ENCODE measurements around the gene IBTK.

Gene IBTK

DNA sequence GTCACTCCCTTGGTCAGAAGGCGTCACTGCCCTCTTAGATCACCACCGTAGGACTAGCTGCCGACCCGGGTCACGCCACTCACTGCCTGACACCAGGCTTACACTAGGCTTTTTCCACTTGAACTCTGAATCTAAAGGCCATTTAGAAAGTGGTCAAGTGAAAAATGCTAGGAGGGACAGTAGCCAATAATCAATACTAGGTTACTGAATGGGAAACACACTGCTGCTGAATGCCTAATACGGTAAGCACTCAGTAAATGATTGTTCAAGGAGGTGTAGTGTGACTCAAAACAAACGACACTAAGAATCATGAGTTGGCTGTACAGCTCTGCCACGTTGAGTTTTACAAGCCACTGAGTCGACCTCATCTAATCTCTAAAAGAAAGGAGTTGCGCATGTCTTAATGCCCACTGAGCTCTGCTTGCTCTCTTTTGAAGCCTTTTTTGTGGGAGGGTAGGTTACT, 760 bp upstream of the IBTK start:
- Histone ChIP-seq H3K9me3 (ENCODE audit: insufficient read depth, low read length) (no peaks in the 10 kb centered on the region), H3K79me2 (ENCODE audit: insufficient read depth, low read length) (peaks cover 42% of the 10 kb centered on the region), H3K9ac (ENCODE audit: low read length) (peak overlapping the region; percentile 92), H2AFZ (ENCODE audit: low read depth, low read length, severe bottlenecking) (peak overlapping the region; percentile 97), H3K36me3 (ENCODE audit: low read length) (0 out of 2 replicates have a peak, but pooled peaks cover 7% of the 10 kb centered on the region), H3K4me2 (ENCODE audit: low read depth, low read length, poor library complexity, severe bottlenecking) (peak overlapping the region; percentile 93), H3K9me2 (replicated peaks; ENCODE audit: insufficient read depth, low read length) (no peaks in the 10 kb centered on the region), H3K27ac (ENCODE audit: low read depth, low read length) (no peak overlapping the region), H3F3A (ENCODE audit: insufficient read depth) (no peaks in the 10 kb centered on the region; the same call in 1 of the 2 replicates), H4K20me1 (ENCODE audit: low read depth, low read length) (no peaks in the 10 kb centered on the region), H3K4me3 (ENCODE audit: insufficient read depth, low read length, poor library complexity, severe bottlenecking) (peak overlapping the region; percentile 95), H3K27me3 (ENCODE audit: low read length) (no peaks in the 10 kb centered on the region)
- TF ChIP-seq EZH2phosphoT487 (conservative IDR thresholded peaks at IDR 0.05; ENCODE audit: low read length), result no peak
- TF ChIP-seq, protein P1, sequence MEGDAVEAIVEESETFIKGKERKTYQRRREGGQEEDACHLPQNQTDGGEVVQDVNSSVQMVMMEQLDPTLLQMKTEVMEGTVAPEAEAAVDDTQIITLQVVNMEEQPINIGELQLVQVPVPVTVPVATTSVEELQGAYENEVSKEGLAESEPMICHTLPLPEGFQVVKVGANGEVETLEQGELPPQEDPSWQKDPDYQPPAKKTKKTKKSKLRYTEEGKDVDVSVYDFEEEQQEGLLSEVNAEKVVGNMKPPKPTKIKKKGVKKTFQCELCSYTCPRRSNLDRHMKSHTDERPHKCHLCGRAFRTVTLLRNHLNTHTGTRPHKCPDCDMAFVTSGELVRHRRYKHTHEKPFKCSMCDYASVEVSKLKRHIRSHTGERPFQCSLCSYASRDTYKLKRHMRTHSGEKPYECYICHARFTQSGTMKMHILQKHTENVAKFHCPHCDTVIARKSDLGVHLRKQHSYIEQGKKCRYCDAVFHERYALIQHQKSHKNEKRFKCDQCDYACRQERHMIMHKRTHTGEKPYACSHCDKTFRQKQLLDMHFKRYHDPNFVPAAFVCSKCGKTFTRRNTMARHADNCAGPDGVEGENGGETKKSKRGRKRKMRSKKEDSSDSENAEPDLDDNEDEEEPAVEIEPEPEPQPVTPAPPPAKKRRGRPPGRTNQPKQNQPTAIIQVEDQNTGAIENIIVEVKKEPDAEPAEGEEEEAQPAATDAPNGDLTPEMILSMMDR (IDR thresholded peaks at IDR 0.05; ENCODE audit: insufficient read depth, low read length, poor library complexity, severe bottlenecking), result no peak

DNA sequence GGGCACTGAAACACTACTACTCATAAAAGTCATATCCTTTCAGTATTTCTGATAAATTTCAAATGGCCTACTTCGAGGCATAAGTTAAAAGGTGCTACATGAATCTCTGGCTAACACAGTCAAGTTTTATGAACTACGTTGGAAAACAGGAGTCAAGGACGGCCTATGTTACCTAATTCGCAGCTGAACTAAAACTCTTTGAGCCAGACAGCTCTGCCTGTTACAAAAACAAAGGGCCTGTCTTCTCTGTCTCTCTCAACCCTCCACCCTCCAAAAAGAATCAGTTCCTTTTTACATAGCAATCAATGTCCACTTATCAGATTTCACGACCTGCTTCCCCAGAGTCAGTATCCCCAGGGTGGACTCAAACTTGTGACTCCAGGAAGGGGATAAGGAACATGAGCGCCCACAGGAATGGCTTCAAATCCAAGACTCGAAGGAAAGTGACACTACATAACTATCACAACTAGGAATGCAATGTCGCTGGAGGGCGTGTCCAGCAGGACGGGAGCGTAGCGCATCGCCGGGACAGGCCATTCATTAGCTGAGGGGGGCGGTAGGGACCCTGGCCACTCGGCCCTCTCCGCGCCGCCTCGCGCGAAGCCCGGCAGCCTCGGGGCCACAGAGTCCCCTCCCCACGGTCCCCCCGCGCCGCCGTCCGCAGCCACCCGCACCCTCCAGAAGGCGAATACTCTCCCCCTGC, 591 bp downstream of the IBTK start:
- H3F3A ChIP-seq (ENCODE audit: insufficient read depth), result no peaks in the 10 kb centered on the region; the same call in 1 of the 2 replicates
- TF ChIP-seq EZH2phosphoT487 (conservative IDR thresholded peaks at IDR 0.05; ENCODE audit: low read length), result no peak
- TF ChIP-seq, protein P1 (IDR thresholded peaks at IDR 0.05; ENCODE audit: insufficient read depth, low read length, poor library complexity, severe bottlenecking), result no peak
- H3K79me2 ChIP-seq (ENCODE audit: insufficient read depth, low read length), result peaks cover 54% of the 10 kb centered on the region
- H3K4me3 ChIP-seq (ENCODE audit: insufficient read depth, low read length, poor library complexity, severe bottlenecking), result peak overlapping the region; percentile 95
- no peaks in the 10 kb centered on the region for H3K27me3 ChIP-seq (ENCODE audit: low read length)
- no peaks in the 10 kb centered on the region for H3K9me3 ChIP-seq (ENCODE audit: insufficient read depth, low read length)
- H3K4me2 ChIP-seq (ENCODE audit: low read depth, low read length, poor library complexity, severe bottlenecking), result peak overlapping the region; percentile 93
- no peaks in the 10 kb centered on the region for H3K9me2 ChIP-seq (replicated peaks; ENCODE audit: insufficient read depth, low read length)
- no peaks in the 10 kb centered on the region for H4K20me1 ChIP-seq (ENCODE audit: low read depth, low read length)
- H3K9ac ChIP-seq (ENCODE audit: low read length), result peak overlapping the region; percentile 92
- peak overlapping the region; percentile 97 for H2AFZ ChIP-seq (ENCODE audit: low read depth, low read length, severe bottlenecking)
- 0 out of 2 replicates have a peak, but pooled peaks cover 7% of the 10 kb centered on the region for H3K36me3 ChIP-seq (ENCODE audit: low read length)
- H3K27ac ChIP-seq (ENCODE audit: low read depth, low read length), result peak overlapping the region; percentile 56

DNA sequence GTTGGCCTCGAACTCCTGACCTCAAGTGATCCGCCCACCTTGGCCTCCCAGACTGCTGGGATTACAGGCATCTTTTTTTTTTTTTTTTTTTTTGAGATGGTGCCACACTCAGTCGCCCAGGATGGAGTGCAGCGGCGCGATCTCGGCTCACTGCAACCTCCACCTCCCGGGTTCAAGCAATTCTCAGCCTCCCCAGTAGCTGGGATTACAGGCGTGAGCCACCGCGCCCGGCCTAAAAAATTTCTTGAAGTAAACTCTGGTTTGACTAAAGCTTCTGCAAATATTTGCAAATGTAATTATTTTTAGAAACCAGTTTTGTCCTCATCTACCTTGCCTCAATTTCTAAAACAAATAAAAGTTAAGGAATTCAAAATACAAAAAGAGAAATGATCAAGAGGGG, 1.2 kb downstream of the IBTK start:
- Histone ChIP-seq H3K9me2 (replicated peaks; ENCODE audit: insufficient read depth, low read length) (no peaks in the 10 kb centered on the region), H2AFZ (ENCODE audit: low read depth, low read length, severe bottlenecking) (no peak overlapping the region), H3K27ac (ENCODE audit: low read depth, low read length) (no peak overlapping the region), H3F3A (ENCODE audit: insufficient read depth) (no peaks in the 10 kb centered on the region; the same call in 1 of the 2 replicates), H3K9me3 (ENCODE audit: insufficient read depth, low read length) (no peaks in the 10 kb centered on the region), H3K27me3 (ENCODE audit: low read length) (no peaks in the 10 kb centered on the region), H3K36me3 (ENCODE audit: low read length) (0 out of 2 replicates have a peak, but pooled peaks cover 7% of the 10 kb centered on the region), H3K4me2 (ENCODE audit: low read depth, low read length, poor library complexity, severe bottlenecking) (peak overlapping the region; percentile 93), H3K79me2 (ENCODE audit: insufficient read depth, low read length) (peaks cover 60% of the 10 kb centered on the region), H3K9ac (ENCODE audit: low read length) (peak overlapping the region; percentile 92), H4K20me1 (ENCODE audit: low read depth, low read length) (no peaks in the 10 kb centered on the region), H3K4me3 (ENCODE audit: insufficient read depth, low read length, poor library complexity, severe bottlenecking) (peak overlapping the region; percentile 95)
- TF ChIP-seq EZH2phosphoT487 (conservative IDR thresholded peaks at IDR 0.05; ENCODE audit: low read length), result no peak
- TF ChIP-seq, protein P1 (IDR thresholded peaks at IDR 0.05; ENCODE audit: insufficient read depth, low read length, poor library complexity, severe bottlenecking), result no peak
